Measurements from ENCODE around the gene HSD17B3.

DNA sequence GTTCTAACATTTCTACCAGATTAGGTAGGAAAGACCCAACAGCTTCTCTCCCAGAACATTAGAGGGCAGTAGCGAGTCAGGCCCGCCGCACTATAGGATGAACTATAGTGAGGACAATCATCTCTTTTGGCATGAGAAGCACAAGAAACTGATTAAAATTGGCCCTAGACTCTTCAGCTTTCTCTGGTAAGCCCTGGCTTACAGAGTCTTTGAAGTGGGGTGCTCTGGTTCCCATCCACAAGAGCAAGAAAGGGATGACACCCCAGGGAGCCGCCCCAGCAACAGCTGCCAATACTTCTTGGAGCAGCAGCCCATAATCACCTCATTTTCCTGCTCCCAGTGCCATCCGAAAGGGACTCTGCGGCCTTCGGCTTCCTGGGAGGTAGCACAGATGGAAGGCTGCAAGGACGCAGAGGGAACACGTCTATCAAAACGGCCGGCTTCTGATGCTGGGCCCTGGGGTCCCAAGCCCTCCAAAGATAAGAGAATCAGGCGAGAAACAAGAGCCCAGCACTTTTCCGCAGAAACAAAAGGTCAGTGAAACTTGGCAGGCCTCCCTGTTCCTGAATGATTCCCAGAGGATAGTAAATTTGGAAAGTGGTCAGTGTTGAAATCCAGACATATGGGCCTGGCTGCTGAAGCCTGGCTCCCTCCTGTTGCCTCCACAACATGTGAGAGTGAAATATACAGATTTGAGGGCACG, 69.3 kb downstream of the HSD17B3 start:
- TF ChIP-seq, protein P1, sequence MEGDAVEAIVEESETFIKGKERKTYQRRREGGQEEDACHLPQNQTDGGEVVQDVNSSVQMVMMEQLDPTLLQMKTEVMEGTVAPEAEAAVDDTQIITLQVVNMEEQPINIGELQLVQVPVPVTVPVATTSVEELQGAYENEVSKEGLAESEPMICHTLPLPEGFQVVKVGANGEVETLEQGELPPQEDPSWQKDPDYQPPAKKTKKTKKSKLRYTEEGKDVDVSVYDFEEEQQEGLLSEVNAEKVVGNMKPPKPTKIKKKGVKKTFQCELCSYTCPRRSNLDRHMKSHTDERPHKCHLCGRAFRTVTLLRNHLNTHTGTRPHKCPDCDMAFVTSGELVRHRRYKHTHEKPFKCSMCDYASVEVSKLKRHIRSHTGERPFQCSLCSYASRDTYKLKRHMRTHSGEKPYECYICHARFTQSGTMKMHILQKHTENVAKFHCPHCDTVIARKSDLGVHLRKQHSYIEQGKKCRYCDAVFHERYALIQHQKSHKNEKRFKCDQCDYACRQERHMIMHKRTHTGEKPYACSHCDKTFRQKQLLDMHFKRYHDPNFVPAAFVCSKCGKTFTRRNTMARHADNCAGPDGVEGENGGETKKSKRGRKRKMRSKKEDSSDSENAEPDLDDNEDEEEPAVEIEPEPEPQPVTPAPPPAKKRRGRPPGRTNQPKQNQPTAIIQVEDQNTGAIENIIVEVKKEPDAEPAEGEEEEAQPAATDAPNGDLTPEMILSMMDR (IDR thresholded peaks at IDR 0.05), result peak; percentile 77 to 94 (median 88)
- TF ChIP-seq POLR2A (IDR thresholded peaks at IDR 0.05), result no peak

Measured in heart left ventricle (tissue), 13 donors.